Inflammatory macrophage treated with lipopolysaccharide for 1 hour (primary cell): ENCODE results near the gene FRMD3.

Source experiments
- DNase-seq, 2 donors: peaks; one replicate each; pipeline ENCODE4 v3.0.0-alpha.2; 2020 to 2022

Gene FRMD3

DNA sequence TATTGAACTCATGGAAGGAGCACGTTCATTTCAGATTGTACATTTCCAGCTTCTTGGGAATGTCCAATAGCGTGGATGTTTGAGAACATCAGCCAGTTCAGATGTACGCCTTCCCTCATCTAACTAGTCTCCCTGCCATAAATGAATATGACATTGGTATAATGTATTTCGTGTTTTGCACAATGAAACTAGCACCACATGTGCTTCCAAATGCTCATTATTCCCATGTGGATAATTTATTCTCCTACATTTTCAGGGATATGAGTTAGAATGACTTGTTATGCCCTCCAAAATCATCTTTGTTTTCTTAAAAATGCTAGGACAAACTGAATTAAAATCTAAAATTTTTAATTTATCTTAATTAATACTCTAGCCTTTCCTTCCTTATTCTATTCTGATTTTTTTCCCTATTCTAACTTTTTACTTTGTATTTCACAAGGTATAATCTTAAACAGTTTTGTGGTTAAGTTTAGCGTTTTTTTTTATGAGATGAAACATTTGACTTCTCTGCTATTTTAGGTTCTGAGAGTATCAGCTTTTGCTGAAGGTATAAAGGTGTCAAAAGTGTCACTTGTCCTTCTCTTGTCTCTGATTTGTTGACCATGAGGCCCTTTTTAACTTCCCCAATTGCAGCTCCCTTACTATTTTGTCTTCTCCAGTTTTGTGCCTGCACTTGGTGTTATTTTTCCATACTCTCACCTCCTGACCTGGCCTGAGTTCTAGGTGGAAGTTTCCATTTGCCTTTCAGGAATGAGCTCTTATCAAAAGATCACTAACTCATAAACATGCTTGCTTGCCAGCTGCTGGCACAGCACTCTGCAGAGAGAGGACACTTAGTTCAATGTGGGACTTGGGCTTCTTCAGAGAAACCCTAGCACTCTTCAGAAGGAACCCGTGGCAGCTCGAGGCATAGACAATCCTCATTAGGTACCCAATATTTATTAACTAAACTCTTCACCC is 106.8 kb downstream of the FRMD3 start:
- no peak for DNase-seq

DNA sequence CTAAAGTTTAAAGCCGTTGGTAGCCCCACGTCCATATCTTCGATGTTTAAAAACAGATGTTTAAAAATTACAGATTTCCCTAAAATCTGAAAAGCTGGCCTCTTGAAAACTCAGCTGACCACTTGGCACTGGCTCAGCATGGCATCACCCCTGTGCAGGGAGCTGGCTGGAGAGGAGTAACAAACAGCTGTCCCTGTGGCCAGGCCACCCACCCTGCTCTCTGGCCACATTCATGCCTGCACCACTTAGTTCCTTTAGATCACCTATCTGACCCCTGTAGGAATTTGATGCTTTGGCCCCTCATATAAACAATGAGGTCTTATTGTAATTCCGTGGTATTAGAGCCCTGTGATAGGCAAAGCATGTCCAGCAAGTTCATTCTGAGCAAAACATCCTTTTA is 107.5 kb downstream of the FRMD3 start:
- no peak for DNase-seq

GRCh38 chr9:83429229-83429628 is 109.0 kb downstream of the FRMD3 start:
- no peak for DNase-seq

DNA sequence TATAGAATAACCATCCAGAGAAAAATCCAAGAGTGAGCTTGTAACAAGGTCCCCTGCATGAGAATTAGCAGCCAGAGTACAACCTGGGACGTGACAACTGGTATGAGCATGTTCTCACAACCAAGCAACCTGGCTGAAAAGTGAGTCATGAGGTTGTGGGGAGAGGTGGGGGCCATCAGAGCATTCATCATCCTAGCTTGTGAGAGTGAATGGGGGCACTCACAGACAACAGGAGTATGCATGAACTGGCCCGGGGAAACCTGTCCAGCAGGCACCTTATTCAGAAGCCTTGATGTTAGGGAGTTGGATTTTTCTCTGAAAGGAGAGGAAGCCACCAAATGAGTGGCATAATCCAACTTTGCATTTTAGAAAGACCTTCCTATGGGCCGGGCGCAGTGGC is 113.0 kb downstream of the FRMD3 start:
- DNase-seq: no peak

- DNase-seq: no peak
Measured at GRCh38 chr9:83424831-83425230, 113.4 kb downstream of the FRMD3 start.

- no peak for DNase-seq
Measured at GRCh38 chr9:83423815-83424707, 114.1 kb downstream of the FRMD3 start.

DNA sequence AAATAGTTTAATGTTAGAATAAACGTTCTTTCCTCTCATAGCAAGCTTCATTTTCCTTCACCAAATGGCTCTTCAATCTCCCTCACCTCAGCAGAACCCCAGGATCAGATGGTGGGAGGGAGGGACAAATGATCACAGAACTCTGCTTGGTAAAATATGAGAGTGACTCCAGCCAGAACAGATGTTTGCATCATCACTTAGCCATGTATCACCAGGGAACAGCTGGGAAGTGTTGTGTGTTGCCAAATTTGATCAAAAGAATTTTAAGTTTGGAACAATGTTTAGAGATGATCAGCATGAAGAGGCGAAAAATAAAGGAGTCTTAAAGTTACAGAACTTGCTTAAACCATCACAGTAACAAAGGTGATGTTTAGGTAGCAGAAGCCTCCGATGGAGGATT is 115.7 kb downstream of the FRMD3 start:
- no peak for DNase-seq

DNA sequence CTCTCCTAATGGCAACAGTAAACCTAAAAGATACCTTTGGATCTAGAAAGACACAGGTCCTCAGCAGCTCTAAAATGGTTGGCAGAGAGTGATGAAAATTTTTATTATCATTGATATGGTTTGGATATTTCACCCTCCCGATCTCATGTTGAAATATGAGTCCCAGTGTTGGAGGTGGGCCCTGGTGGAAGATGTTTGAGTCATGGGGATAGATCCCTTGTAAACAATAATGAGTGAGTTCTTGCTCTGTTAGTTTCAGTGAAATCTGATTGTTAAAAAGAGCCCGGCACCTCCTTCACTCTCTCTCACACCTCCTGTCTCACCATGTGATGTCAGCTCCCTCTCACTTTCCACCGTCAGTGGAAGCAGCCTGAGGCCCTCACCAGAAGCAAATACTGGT is 117.7 kb downstream of the FRMD3 start:
- DNase-seq: no peak

- no peak for DNase-seq
Measured at GRCh38 chr9:83419961-83420360, 118.2 kb downstream of the FRMD3 start.

DNA sequence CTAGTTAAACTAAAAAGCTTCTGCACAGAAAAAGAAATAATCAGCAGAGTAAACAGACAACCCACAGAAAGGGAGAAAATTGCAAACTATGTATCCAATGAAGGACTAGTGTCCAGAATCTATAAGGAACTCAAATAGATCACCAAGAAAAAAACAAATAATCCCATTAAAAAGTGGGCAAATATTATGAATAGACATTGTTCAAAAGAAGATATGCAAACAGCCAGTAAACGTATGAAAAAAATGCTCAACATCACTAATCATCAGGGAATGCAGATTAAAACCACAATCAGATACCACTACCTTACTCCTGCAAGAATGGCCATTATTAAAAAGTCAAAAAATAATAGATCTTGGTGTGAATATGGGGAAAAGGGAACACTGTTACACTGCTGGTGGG is 119.9 kb downstream of the FRMD3 start:
- no peak for DNase-seq

- no peak for DNase-seq
Measured at GRCh38 chr9:83413367-83413766, 124.8 kb downstream of the FRMD3 start.

- DNase-seq: no peak
Measured at GRCh38 chr9:83410701-83411100, 127.5 kb downstream of the FRMD3 start.

GRCh38 chr9:83406921-83407320 is 131.3 kb downstream of the FRMD3 start:
- peak; percentile 63 to 68 for DNase-seq

- no peak for DNase-seq
Measured at GRCh38 chr9:83405759-83406158, 132.4 kb downstream of the FRMD3 start.

DNA sequence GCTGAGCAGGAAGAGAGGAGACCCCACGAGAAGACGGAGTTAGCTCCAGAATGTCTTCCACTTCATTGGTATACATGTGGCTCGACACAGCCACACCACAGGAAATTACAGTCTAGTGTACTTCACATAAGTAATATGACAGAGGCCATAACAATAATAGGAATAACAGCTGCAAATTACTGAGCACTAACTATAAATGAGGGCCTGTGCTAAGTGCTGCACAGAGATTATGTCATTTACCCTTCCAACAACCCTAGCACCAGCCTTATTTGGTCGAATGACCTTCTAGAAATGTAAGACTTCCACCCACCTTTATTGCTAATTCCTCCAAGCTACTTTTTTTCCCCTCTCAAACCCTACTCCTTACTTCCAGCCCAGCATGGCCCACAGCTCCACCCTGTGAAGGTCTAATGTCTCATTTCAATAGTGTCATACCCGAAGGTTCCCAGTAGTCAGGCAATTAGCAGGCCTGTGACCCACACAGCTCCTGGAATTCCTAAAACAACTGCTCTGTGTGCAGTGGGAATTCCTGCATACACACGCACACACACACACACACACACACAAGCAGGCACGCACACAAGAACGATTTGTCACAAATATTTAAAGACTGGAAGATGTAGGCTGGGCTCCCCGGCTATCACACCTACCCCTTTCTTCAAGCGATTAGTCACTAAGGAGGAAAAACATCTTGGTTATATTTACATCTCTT is 134.5 kb downstream of the FRMD3 start:
- no peak for DNase-seq

DNA sequence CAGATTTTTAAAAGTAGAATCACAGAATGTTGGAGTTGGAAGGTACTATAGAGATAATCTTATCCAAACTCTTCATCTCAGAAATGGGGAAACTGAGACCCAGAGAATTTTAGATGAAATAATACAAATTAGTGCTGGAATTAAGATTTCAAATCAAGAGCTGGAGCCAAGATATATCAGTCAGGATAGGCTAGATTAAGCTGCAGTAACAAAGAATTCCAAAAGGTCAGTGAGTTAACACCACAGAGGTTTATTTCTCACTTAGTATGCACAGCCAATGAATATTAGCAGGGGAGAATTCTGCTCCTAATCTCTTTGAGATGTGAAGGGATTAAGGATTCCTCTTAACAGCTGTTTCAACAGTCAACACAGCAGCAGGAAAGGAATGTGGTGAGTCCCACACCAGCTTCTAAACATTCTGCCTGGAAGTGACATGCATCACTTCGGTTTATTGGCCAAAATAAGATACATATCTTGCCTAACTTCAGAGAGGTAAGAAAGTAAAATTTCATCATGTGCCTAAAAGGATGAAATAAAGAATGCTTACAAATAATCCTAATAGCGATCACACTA is 136.8 kb downstream of the FRMD3 start:
- no peak for DNase-seq

DNA sequence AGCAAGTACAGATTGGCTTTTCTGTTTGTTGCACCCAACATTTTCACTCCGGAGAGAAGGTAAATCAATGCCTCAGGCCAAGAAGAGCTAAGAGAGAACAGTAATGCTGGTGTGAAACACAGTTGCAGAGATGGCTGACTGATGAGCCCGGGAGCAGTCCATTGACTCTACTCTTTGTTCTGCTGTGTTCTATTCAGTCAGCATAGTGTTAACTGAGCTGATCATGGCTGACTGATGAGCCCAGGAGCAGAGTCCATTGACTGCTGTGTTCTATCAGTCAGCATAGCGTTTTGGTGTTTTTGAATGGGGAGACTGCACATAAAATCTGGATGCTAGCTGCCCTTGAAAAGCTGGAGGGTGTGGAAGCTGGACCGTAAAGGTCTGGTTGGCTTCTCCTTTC is 141.4 kb downstream of the FRMD3 start:
- DNase-seq: no peak

DNA sequence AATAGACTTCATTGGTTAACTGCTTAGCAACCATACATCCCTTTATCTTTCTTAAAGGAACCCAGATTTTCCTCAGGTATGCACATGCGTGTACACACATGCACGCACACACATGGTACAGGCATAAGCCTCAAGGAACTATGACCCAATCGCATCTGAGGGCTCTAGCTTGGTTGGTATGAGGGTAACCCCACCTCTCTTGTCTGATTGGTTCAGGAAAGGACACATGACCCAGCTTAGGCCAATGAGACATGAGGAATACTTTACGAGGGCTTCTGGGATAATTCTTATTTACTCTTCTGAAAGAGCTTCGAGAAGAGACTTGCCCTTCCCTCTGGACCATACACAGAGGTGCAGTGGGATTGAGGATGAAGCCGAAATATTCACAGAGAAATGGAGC is 141.9 kb downstream of the FRMD3 start:
- no peak for DNase-seq

GRCh38 chr9:83392228-83392627 is 146.0 kb downstream of the FRMD3 start:
- DNase-seq: no peak

GRCh38 chr9:83388346-83388745 is 149.9 kb downstream of the FRMD3 start:
- no peak for DNase-seq

- no peak for DNase-seq
Measured at GRCh38 chr9:83387401-83388185, 150.6 kb downstream of the FRMD3 start.

- DNase-seq: no peak
Measured at GRCh38 chr9:83385317-83385716, 152.9 kb downstream of the FRMD3 start.
